ENCODE results near the gene LY6G6D.

LY6G6D gene

GRCh38 chr6:31700740-31701401 is 14.3 kb upstream of the LY6G6D start:
- peaks cover 12% of the 10 kb centered on the region for H3F3A ChIP-seq (ENCODE audit: control insufficient read depth, insufficient read depth)
- H3K4me3 ChIP-seq (ENCODE audit: low read length) = no peak overlapping the region
- peaks cover 32% of the 10 kb centered on the region for H3K36me3 ChIP-seq (ENCODE audit: control insufficient read depth, low read length)
- H3K79me2 ChIP-seq (ENCODE audit: control insufficient read depth, low read length) = peaks cover 24% of the 10 kb centered on the region
- TF ChIP-seq CTCF (IDR thresholded peaks at IDR 0.05; ENCODE audit: low read depth, low read length, poor library complexity, severe bottlenecking) (no peak), EZH2phosphoT487 (IDR thresholded peaks at IDR 0.05; ENCODE audit: borderline replicate concordance, low read length) (no peak)
- no peak overlapping the region for H3K27ac ChIP-seq (ENCODE audit: low read depth, low read length)
- H3K9me3 ChIP-seq (ENCODE audit: control insufficient read depth, insufficient read depth, low read length) = no peaks in the 10 kb centered on the region
- no peaks in the 10 kb centered on the region for H3K27me3 ChIP-seq (ENCODE audit: control insufficient read depth, low read length)
- H3K4me2 ChIP-seq (ENCODE audit: low read length) = peak overlapping the region; percentile 74
- peaks cover 23% of the 10 kb centered on the region for H3K4me1 ChIP-seq (ENCODE audit: control insufficient read depth, low read length)
- 0 out of 2 replicates have a peak, but pooled peaks cover 4% of the 10 kb centered on the region for H4K20me1 ChIP-seq (ENCODE audit: control insufficient read depth, insufficient read depth, low read depth, low read length)
- no peaks in the 10 kb centered on the region for H3K9me2 ChIP-seq (replicated peaks; ENCODE audit: control insufficient read depth, low read length)

- Histone ChIP-seq H3K4me2 (ENCODE audit: low read length) (peak overlapping the region; percentile 74), H3K27ac (ENCODE audit: low read depth, low read length) (peak overlapping the region; percentile 74), H3K4me1 (ENCODE audit: control insufficient read depth, low read length) (peaks cover 23% of the 10 kb centered on the region), H4K20me1 (ENCODE audit: control insufficient read depth, insufficient read depth, low read depth, low read length) (0 out of 2 replicates have a peak, but pooled peaks cover 4% of the 10 kb centered on the region), H3K27me3 (ENCODE audit: control insufficient read depth, low read length) (no peaks in the 10 kb centered on the region), H3K4me3 (ENCODE audit: low read length) (peak overlapping the region; percentile 88), H3K9me3 (ENCODE audit: control insufficient read depth, insufficient read depth, low read length) (no peaks in the 10 kb centered on the region), H3F3A (ENCODE audit: control insufficient read depth, insufficient read depth) (peaks cover 13% of the 10 kb centered on the region), H3K79me2 (ENCODE audit: control insufficient read depth, low read length) (peaks cover 24% of the 10 kb centered on the region), H3K36me3 (ENCODE audit: control insufficient read depth, low read length) (peaks cover 30% of the 10 kb centered on the region), H3K9me2 (replicated peaks; ENCODE audit: control insufficient read depth, low read length) (no peaks in the 10 kb centered on the region)
- TF ChIP-seq CTCF (IDR thresholded peaks at IDR 0.05; ENCODE audit: low read depth, low read length, poor library complexity, severe bottlenecking) (no peak), EZH2phosphoT487 (IDR thresholded peaks at IDR 0.05; ENCODE audit: borderline replicate concordance, low read length) (no peak)
Observed at GRCh38 chr6:31701666-31702404, 13.3 kb upstream of the LY6G6D start.

GRCh38 chr6:31702405-31702818 is 12.7 kb upstream of the LY6G6D start:
- Histone ChIP-seq H3K4me2 (ENCODE audit: low read length) (peak overlapping the region; percentile 74), H3K4me3 (ENCODE audit: low read length) (peak overlapping the region; percentile 88), H3K4me1 (ENCODE audit: control insufficient read depth, low read length) (peaks cover 23% of the 10 kb centered on the region), H3F3A (ENCODE audit: control insufficient read depth, insufficient read depth) (peaks cover 13% of the 10 kb centered on the region), H3K36me3 (ENCODE audit: control insufficient read depth, low read length) (peaks cover 24% of the 10 kb centered on the region), H3K79me2 (ENCODE audit: control insufficient read depth, low read length) (peaks cover 24% of the 10 kb centered on the region), H3K27me3 (ENCODE audit: control insufficient read depth, low read length) (no peaks in the 10 kb centered on the region), H4K20me1 (ENCODE audit: control insufficient read depth, insufficient read depth, low read depth, low read length) (0 out of 2 replicates have a peak, but pooled peaks cover 4% of the 10 kb centered on the region), H3K27ac (ENCODE audit: low read depth, low read length) (peak overlapping the region; percentile 74), H3K9me3 (ENCODE audit: control insufficient read depth, insufficient read depth, low read length) (no peaks in the 10 kb centered on the region), H3K9me2 (replicated peaks; ENCODE audit: control insufficient read depth, low read length) (no peaks in the 10 kb centered on the region)
- TF ChIP-seq EZH2phosphoT487 (IDR thresholded peaks at IDR 0.05; ENCODE audit: borderline replicate concordance, low read length) (no peak), CTCF (IDR thresholded peaks at IDR 0.05; ENCODE audit: low read depth, low read length, poor library complexity, severe bottlenecking) (no peak)
